Activated naive CD4-positive, alpha-beta T cell treated with anti-CD3 and anti-CD28 coated beads, Interleukin-2, amount 50 U/mL, for 16 hours (primary cell): ENCODE results near the gene BUD23.
"Not testable (repeated sequence)": the region's sequence is repeated elsewhere in the genome, so short reads cannot be mapped to it uniquely, and the experiment has no call there.

Source experiments
- DNase-seq: peaks from one replicate; pipeline ENCODE4 v3.0.0-alpha.2; 2020

BUD23 gene

DNA sequence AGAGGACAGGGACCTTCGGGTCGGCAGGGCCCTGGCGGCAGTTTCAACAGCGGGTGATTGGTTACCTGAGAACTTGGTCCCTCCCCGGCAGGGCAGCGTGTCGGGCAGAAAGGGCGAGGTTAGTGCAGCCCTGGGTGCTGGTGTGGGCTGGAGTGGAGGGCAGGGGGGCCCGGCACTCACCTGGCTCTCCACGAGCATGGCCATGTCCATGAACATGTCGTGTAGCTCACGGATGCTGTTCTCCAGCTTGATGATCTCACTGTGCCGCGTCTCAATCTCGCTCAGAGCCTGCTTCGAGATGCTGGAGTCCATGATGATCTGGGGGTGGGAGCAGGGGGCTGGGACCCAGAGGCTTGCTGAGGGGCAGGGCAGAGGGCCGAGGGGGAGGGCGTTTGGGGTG is 19.3 kb downstream of the BUD23 start:
- DNase-seq, result no peak

GRCh38 chr7:73703225-73703624 is 19.8 kb downstream of the BUD23 start:
- DNase-seq, result no peak

GRCh38 chr7:73703757-73704639 is 20.6 kb downstream of the BUD23 start:
- DNase-seq, result peak; percentile 48

GRCh38 chr7:73704640-73705550 is 21.5 kb downstream of the BUD23 start:
- DNase-seq, result no peak

- no peak for DNase-seq
These were observed 22.1 kb downstream of the BUD23 start for GRCh38 chr7:73705551-73705920.

- DNase-seq, result peak; percentile 54
These were observed 23.0 kb downstream of the BUD23 start for GRCh38 chr7:73706126-73707044.

DNA sequence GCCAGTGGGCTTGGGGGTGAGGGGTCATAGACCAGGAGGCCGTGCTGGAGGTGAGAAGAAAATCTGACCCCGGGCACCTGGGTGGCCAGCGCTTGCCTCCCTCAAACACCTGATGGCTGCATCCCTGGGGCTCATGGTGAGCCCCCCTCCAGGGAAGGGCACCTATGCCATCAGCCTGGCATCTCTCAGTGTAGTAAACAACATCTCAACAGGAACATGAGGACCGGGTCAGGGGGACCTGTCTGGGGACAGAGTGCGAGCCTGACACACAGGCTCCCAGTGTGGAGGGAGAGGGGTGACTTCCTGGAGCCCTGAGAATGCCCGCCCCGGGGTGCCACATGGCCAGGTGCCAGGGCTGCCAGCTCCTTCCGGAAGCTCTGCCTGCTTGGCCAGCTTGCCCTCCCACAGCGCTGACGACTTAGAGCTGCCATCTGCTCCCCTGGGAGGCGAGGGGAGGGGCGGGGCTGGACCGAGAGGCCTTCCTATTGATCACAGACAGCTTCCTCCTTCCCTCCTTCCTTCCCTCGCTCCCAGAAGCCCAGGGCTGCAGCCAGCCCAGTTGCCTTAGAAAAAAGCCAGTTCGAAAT is 23.7 kb downstream of the BUD23 start:
- no peak for DNase-seq

DNA sequence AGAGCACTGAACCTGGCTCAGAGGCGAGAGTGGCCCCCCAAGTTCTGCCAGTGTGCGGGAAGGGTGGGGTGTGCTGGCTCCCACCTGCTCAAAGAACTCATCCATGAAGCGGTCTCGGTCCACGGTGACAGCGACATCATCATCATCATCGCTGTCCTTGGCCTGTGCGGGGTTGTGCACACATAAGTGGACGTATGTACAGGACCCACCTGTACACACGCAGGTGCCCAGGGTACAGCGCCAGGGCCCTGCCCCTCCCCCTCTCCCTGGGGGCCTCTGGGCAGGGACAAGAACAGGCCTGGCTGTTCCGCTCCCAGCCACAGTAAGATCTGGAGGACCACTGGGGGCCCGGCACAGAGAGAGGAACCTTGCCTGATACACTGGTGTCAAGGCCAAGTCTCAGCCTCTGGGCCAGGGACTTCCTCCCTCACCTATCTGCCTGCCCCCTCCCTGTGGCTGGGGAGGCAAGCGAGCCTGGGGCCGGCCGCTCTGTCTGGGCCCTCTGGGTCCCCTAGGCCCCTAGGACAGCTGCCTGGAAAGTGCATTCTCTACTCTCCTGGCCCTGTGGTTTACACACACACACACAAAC is 25.7 kb downstream of the BUD23 start:
- DNase-seq, result no peak

DNA sequence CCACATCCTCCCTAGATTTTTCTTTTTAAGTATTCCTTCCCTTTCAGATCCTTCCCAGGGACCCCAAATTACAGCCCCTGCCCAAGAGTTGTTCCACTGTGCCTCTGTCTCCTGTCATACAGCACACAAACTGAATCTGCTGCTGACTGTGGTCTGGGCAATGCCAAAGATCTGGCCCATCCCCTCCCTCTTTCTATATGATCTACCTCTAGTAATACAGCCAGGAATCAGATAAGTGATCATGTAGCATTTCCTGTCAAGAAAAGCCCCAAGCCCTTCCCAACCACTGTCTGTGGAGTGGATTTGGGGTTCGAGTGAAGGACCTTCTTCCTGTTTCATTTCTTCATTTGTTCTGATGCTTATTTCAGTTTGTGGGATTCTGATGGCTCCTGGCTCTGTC is 29.4 kb downstream of the BUD23 start:
- no peak for DNase-seq

- DNase-seq, result not testable (repeated sequence)
These were observed 29.9 kb downstream of the BUD23 start for GRCh38 chr7:73713319-73713718.

DNA sequence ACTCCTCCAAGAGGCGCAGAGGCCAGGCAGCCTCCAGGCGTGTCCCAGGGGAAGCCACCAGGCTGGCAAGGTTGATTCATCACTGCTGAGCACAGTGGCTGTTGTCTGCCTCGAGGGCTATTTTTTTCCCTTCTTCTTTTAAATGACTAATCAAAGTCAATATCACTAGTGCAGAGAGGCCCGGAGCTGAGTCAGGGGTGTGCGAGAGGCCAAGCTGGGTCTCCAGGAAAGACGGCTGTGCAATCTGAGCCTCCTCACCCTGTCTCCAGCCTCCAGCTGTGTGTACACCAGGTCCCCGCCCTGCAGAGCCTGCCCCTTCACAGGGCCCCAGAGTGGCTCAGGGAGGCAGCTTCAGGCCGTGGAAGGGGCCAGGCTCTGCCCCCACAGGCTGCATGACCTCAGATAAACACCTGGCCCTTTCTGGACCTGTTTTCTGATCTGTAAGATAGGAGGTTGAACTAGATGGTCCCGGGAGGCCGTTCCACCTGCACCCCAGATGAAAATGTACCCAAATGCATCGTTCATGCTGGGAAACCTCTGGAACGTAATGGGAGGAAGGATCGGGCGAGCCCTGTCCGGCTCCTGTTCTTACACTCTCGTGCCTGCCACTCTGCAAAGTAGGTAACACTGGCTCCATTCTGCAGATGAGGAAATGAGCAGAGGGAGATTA is 32.4 kb downstream of the BUD23 start:
- peak; percentile 58 for DNase-seq

DNA sequence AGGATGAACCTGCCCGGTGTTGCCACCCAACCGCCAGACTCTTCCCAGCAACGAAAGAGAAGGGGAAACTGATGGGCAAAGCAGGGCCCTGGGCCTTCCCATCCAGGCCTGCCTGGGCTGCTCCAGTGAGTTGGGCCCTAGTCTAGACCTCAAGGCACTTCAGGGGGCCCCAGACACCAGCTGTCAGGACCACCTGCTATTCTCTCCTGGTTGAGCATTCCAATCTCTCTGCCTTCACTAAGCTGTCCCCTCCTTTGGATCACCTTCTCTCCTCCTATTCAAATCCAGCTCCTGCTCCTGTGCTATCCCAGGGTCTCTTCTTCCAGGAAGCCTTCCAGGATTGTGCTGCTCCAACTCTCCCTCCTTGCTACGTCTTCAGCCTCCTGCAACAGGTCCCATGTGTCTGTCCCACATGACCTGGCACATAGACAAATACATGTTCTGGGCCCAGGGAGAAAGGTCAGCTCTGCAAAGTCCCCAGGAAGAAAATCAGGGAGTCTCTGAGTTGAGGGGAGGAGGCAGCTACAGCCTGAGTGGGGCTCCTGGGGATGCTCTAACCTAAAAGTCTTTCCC is 33.0 kb downstream of the BUD23 start:
- no peak for DNase-seq

DNA sequence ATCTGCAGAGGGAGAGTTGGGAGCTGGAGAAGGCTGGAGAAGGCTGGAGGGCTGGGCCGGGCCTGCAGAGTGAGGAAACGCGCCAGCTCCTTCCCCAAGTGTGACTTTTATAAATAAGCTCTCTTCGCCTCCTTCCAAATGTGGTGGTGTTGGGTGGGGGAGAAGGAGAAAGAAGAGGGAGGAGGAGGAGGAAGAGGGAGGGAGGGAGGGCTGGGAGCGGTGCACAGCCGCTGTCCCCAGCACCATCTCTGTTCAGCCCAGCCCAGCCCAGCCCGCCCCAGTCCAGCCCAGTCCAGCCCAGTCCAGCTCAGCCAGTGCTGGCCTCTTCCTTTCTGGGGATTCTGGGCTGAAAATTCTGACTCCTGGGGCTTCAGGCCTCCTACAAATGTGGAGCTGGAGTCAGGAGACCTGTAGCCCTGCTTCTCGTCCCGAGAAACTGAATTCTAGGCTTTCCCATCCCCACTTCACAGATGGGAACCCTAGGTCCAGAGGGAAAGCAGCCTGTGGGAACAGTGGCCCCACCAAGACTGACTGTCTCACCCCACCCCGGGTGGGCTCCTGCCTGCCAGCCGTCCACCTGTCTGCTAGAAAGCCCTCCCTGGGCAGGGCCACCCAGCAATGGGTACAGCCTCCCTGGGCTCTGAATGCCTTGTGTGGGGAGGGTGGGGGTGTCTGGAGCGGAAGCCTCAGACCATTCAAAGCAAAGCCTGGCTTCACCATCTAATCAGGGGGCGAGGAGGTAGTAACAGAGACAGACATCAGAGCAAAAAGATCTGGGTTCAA is 33.8 kb downstream of the BUD23 start:
- no peak for DNase-seq

GRCh38 chr7:73717991-73718405 is 34.6 kb downstream of the BUD23 start:
- DNase-seq, result peak; percentile 70

DNA sequence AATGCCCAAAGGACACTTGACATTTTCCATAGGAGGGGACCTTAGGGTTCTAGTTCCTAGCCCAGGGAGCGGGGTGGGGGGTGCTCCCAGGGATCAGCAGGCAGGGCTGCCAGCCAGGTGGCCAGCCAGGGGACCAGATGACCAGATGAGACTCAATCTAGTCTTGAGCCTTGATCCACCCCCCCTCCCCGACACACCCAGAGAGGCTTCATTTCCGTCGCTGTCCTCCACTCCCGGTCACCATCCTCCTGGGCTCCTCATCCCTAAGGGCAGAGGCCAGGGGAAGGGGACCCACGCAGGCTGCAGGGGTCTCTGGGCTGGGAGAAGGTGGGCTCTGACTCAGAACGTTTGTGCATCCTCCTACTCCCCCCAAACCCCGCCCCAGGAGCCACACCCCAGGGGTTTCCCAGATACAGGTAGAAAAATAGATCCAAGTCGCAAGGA is 35.1 kb downstream of the BUD23 start:
- no peak for DNase-seq

DNA sequence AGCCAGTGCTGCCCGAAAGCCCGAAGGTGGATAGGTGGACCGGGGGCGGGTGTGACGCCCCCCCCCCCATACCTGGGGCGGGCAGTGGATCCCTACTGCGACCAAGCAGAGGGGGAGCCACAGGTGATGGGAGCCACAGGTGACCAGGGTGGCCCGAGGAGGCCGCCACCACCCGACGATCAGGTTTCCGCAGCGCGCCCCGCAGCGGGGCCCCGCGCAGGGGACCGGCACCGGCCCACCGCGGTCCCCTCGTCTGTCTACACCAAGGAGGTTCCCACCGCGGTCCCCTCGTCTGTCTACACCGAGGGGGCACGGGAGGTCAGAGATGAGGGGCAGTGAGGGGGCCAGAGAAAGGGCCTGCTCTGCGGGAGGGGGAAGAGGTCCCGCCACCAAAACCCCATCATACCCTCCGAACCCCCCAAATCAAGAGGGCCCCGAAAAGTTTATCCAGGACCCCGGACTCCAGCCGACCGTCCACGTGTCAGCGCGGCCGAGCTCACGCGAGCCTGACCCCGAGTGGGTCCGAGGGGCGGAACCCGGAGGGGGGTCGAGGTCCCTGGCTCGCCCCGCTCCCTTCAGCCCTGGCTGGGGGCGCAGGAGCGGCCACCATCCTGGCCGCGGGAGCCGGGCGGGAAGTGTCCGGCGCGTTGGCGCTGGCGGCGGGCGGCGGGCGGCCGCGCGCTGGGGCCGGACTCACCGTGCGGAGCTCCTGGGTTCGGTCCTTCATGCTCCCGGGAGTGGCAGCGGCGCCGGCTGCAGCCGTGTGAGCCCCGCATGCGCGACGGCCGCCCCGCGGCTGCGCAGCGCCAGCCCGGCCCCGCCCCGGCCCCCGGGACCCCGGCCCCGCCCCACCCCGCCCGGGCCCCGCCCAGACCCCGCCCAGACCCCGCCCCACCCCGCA is 35.8 kb downstream of the BUD23 start, which contains the start of gene STX1A:
STX1A (minus strand) TSS at position 765 of the 901 bp plus-strand sequence; CDS start at position 727, 38 bp downstream.
- peak; percentile 74 for DNase-seq

DNA sequence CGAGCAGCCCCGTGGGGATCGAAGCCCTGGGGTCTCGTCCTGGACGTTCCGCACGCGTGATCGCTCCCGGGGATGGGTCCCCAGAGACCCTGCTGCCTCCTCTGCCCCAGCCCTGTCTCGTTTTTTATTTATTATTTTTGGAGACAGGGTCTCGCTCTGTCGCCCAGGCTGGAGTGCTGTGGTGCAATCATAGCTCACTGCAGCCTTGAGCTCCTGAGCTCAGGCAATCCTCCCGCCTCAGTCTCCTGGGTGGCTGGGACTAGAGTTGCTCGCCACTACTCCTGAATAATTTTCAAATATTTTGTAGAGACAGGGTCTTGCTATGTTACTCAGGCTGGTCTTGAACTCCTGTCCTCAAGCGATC is 36.4 kb downstream of the BUD23 start:
- no peak for DNase-seq

- DNase-seq, result not testable (repeated sequence)
These were observed 37.0 kb downstream of the BUD23 start for GRCh38 chr7:73720443-73720842.

DNA sequence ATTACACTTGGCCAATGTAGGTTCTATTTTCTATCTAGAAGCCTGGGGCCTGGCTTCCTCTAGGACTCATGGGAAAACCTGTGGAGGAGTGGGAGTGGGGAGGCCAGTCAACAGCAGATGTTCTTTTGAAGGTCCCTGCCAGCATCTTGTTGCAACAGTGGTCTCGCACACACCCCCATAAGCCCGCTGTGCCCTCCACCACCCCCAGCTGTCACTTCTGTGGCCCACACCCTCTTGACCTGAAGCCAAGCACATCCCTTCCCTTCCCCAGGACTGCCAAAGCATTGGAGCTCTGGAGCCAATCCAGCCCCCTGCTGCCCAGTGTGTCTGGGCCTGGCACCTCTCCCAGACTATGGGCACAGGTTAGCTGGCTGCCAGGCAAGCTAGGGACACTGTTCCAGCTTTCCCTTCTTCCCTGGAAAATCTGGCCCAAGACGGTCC is 38.0 kb downstream of the BUD23 start:
- no peak for DNase-seq
